D721Med (cell line): ENCODE data around the gene CMTM3.
"Not testable (repeated sequence)": the region's sequence is repeated elsewhere in the genome, so short reads cannot be mapped to it uniquely, and the experiment has no call there.

Source experiments
- DNase-seq: peaks from one replicate; pipeline ENCODE4 v3.0.0; 2011; ENCODE audit warnings: low spot score; ENCODE audit not compliant: insufficient read length
- FAIRE-seq: peaks from 2 replicates; lab custom pipeline; 2011; peaks lifted over from hg19 to GRCh38; lab: Jason Lieb, UNC
- CTCF ChIP-seq: IDR thresholded peaks from 2 replicates; pipeline ENCODE4 v1.5.1; 2012; ENCODE audit warnings: mild to moderate bottlenecking, control low read depth; ENCODE audit not compliant: insufficient read depth; ENCODE audit errors: missing control alignments

The CMTM3 gene

DNA sequence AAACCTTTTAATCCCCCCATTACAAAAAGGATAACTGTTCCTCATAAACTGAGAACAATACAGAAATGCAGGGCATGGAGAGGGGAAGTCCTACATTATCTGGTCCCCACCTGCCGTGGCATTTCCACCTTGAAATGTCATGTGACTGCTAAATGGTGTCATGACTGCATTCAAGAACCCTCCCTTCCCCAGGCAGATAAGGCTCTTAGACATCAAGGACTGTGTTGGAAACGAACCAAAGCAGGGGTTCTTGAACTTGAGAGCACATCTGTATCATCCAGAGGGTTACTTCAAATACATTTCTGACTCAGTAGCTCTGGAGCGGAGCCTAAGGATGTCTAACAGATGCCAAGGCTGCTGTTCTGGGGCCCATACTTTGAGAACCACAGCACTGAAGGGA lies 18.4 kb downstream of the CMTM3 start:
- no peak for DNase-seq
- FAIRE-seq: no peak
- TF ChIP-seq CTCF: no peak

- no peak for FAIRE-seq
- no peak for TF ChIP-seq CTCF
- DNase-seq: no peak
Observed at GRCh38 chr16:66623755-66624154, 19.3 kb downstream of the CMTM3 start.

DNA sequence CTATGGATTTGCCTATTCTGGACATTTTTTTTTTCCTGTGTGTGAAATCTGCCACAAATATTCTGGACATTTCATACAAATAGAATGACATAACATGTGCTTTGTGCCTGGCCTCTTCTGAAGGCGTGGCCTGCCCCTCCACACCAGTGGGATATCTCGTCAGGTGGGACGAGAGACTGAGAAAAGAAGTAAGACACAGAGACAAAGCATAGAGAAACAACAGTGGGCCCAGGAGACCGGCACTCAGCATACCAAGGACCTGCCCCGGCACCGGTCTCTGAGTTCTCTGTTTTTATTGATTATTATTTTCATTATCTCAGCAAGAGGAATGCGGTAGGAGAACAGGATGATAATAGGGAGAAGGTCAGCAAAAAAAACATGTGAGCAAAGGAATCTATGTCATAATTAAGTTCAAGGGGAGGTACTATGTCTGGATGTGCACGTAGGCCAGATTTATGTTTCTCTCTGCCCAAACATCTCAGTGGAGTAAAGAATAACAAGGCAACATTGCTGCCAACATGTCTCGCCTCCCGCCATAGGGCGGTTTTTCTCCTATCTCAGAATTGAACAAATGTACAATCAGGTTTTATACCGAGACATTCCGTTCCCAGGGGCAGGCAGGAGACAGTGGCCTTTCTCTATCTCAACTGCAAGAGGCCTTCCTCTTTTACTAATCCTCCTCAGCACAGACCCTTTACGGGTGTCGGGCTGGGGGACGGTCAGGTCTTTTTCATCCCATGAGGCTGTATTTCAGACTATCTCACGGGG lies 23.3 kb downstream of the CMTM3 start:
- not testable (repeated sequence) for FAIRE-seq, DNase-seq

GRCh38 chr16:66629856-66630255 lies 25.4 kb downstream of the CMTM3 start:
- FAIRE-seq: no peak

DNA sequence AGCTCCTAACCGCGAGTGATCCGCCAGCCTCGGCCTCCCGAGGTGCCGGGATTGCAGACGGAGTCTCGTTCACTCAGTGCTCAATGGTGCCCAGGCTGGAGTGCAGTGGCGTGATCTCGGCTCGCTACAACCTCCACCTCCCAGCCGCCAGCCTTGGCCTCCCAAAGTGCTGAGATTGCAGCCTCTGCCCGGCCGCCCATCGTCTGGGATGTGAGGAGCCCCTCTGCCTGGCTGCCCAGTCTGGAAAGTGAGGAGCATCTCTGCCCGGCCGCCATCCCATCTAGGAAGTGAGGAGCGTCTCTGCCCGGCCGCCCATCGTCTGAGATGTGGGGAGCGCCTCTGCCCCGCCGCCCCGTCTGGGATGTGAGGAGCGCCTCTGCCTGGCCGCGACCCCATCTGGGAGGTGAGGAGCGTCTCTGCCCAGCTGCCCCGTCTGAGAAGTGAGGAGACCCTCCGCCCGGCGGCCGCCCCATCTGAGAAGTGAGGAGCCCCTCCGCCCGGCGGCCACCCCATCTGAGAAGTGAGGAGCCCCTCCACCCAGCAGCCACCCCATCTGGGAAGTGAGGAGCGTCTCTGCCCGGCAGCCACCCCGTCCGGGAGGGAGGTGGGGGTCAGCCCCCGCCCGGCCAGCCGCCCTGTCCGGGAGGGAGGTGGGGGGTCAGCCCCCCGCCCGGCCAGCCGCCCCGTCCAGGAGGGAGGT lies 26.2 kb downstream of the CMTM3 start:
- not testable (repeated sequence) for DNase-seq, FAIRE-seq

More at GRCh38 chr16:66629856-66630255, 25.4 kb downstream of the CMTM3 start:
- no peak for TF ChIP-seq CTCF
- DNase-seq: no peak

GRCh38 chr16:66631558-66631957 lies 27.1 kb downstream of the CMTM3 start:
- not testable (repeated sequence) for DNase-seq, FAIRE-seq

GRCh38 chr16:66634527-66635196 lies 30.2 kb downstream of the CMTM3 start:
- no peak for FAIRE-seq
- DNase-seq: no peak
- TF ChIP-seq CTCF: no peak

DNA sequence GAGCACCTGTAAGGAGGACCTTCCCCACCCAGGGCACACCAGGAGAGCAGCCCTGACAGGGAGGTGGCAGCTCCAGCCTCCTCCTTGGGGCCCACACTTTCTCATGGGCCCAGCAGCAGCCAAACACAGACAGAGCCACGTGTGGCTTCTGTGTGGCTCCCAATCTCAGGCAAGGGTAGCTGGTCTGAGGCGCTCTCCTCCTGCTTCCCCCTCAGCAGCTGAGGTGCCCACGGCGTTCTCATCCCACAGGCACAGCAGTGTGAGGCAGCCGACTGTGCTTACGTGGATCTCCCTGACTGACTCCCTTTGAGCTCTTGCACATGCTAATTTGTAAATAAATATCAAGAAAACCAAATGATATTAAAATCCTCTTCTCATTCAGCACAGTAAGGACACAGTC lies 30.9 kb downstream of the CMTM3 start:
- no peak for FAIRE-seq
- no peak for TF ChIP-seq CTCF
- no peak for DNase-seq
